Adrenal gland (tissue), 12 donors: Measurements from ENCODE around the gene TBC1D2. TPM values are rescaled to one million over a fixed set of nuclear protein-coding genes. Genes with fewer than 3 reads are reported as not detected.

Source experiments
- DNase-seq, 7 donors: peaks; one replicate each; pipeline ENCODE4 v3.0.0-alpha.2; 2019 to 2020
- H3K27ac ChIP-seq, 5 donors: fragments of 200-600 bp; sonication (generic) in 4 of 5; 1 replicate in 3 of 5; 2 replicates in 2 of 5; pipeline versions ENCODE4 v1.5.1 to v1.8.0; 2016 to 2020; ENCODE audit warnings: mild to moderate bottlenecking in 1 of 5
- H3K27me3 ChIP-seq: fragments of 200-600 bp; 2 replicates; pipeline ENCODE4 v1.8.0; 2021
- H3K36me3 ChIP-seq, 2 donors: fragments of 200-600 bp; replicated peaks in 1 of 2; 1 replicate in 1 of 2; 2 replicates in 1 of 2; pipeline versions ENCODE4 v1.5.1 to v1.8.0; 2018 to 2022
- H3K4me1 ChIP-seq, 2 donors: fragments of 200-600 bp; replicated peaks in 1 of 2; 1 replicate in 1 of 2; 2 replicates in 1 of 2; pipeline versions ENCODE4 v1.5.1 to v1.8.0; 2018 to 2021
- H3K4me3 ChIP-seq, 4 donors: fragments of 200-600 bp; sonication (generic) in 3 of 4; one replicate each; pipeline ENCODE4 v1.5.1; 2016 to 2018
- H3K9me3 ChIP-seq, 3 donors: fragments of 200-600 bp; sonication (generic) in 1 of 3; replicated peaks in 1 of 3; 1 replicate in 2 of 3; 2 replicates in 1 of 3; pipeline versions ENCODE4 v1.5.1 to v1.8.0; 2016 to 2021
- CTCF ChIP-seq, 6 experiments: fragments of 450-650 bp in 4 of 6; fragments of 200-600 bp in 2 of 6; sonication (generic) in 1 of 6; IDR thresholded peaks; 1 replicate in 5 of 6; 2 replicates in 1 of 6; pipeline versions ENCODE4 v1.5.1 to v1.8.0; 2016 to 2021; ENCODE audit warnings: antibody characterized with exemption in 6 of 6, mild to moderate bottlenecking in 2 of 6, moderate library complexity in 1 of 6
- POLR2A ChIP-seq, 2 donors: fragments of 450-650 bp; IDR thresholded peaks; one replicate each; pipeline ENCODE4 v1.6.1; 2017; ENCODE audit warnings: antibody characterized with exemption in 2 of 2, mild to moderate bottlenecking in 2 of 2, moderate library complexity in 1 of 2
- WGBS, 4 donors: extraction: QIAGEN DNeasy Blood & Tissue Kit in 2 of 4; methylation state at CpG; one replicate each; pipeline versions ENCODE4 v1.1.5 to v1.1.7; 2013 to 2017; 5-methylcytosine and 5-hydroxymethylcytosine counted together
- intact Hi-C, 2 donors: fragments of 100-400 bp; cut with DNase I; formaldehyde crosslinking; loops; one replicate each; pipeline versions ENCODE4 v1.14.1 to v1.15.0; 2022 to 2023
- polyA plus RNA-seq, 3 donors: library from polyadenylated mRNA; stranded (reverse); fragments of 200-250 nt in 2 of 3; fragments of 350-450 nt in 1 of 3; fragmentation: Illumina TruSeq in 1 of 3; extraction: RNeasy Lipid Tissue Mini Kit (QIAGEN cat#74804) in 1 of 3; gene quantifications; one replicate each; pipeline ENCODE4 v1.2.3, GENCODE V29; 2013 to 2014
- total RNA-seq, 9 donors: library from RNA; depleted of rRNA in 4 of 9; stranded (reverse); fragments of >200 nt in 4 of 9; fragments of 120-200 nt in 1 of 9; fragmentation: NEBNext Ultra II Directional in 1 of 9; extraction: Animal tissue kit (Norgen Biotek cat#: 25700) in 1 of 9; gene quantifications; one replicate each; pipeline versions ENCODE4 v1.1.0 to v1.2.4, GENCODE V29; 2013 to 2023
- donor health status: healthy with polysubstance abuse.
- donor health status: Bipolar disorder and iron deficiency.
- donor health status: DM: yes; HTN: yes; CAD: no.
- donor health status: DM: no; HTN: no; CAD: no.
- donor health status: DM: no; HTN: no; CAD: no.
- donor health status: DM: yes; HTN: yes; CAD: no.

TBC1D2 gene
- total and polyA plus RNA-seq, 12 donors = 0.67 to 21.9 (median 10.8) TPM

- intact Hi-C loops = loop anchor here in 1 of 2 donors (5.0 to 10.0 kb wide), 2 partner anchors 57 to 190 kb away; no protein-coding TSS in a partner anchor
- 55 to 75% (median 58%) methylated on average over 2 of the region's 2 CpGs for WGBS, 4 donors
- TF ChIP-seq CTCF (IDR thresholded peaks at IDR 0.05) (no peak), POLR2A (IDR thresholded peaks at IDR 0.05) (no peak)
- no peaks in the 10 kb centered on the region for H3K36me3 ChIP-seq
- H3K4me3 ChIP-seq = no peak overlapping the region
- H3K27me3 ChIP-seq = no peaks in the 10 kb centered on the region
- no peak for DNase-seq
- no peaks in the 10 kb centered on the region for H3K4me1 ChIP-seq
- H3K9me3 ChIP-seq = no peaks in the 10 kb centered on the region
- H3K27ac ChIP-seq = no peak overlapping the region
These were observed 9.1 kb upstream of the TBC1D2 start for GRCh38 chr9:98264516-98264915.

DNA sequence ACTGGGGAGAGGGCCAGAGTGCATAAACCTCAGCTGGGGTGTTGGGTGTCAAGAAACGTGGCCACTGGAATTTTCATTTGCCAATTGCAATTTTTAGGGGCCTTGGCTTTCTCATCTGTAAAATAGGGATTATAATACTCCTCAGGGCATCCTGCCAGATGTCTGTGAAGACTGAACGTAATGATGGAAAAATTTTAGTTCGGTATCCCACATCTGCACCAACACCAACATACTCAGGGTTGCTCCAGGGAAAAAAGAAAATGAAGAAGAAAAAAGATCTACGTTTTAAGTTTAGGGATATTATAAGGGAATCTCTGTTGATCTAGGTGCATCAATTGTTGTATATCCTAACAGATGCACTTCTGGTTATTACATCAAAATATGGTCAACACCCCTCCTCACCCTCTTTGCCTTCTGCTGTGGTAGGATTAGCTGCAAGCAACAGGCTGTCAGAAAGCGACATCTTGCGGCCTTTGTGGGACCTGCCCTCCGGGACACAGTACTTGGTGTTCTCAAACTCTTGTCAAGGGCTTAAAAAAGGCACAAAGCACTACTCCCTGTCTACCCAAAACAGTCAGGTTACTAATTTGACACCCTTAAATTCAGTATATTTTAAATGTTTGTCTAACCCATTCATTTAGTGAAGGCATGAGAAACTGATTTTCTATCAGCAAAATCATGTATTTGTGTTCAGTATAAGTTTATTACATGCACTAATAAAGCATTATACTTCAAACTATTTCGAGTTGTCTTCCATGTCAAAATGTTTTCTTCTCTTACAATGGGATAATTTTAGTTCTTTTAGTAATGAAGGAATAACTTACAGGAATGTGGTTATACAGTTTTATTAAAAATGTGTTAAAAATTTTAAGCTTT is 8.3 kb upstream of the TBC1D2 start:
- Histone ChIP-seq H3K4me3 (no peak overlapping the region), H3K4me1 (no peaks in the 10 kb centered on the region), H3K9me3 (no peaks in the 10 kb centered on the region), H3K36me3 (no peaks in the 10 kb centered on the region), H3K27me3 (no peaks in the 10 kb centered on the region), H3K27ac (no peak overlapping the region)
- 26 to 31% (median 28%) methylated on average over 8 of the region's 8 CpGs for WGBS, 4 donors
- TF ChIP-seq CTCF (IDR thresholded peaks at IDR 0.05) = peak; percentile 80 to 94 (median 93)
- TF ChIP-seq POLR2A (IDR thresholded peaks at IDR 0.05) = no peak
- peak; percentile 76 to 94 (median 83) for DNase-seq
- intact Hi-C loops = loop anchor here (2.0 to 10.0 kb wide), 3 partner anchors 56 to 189 kb away; no protein-coding TSS in a partner anchor

- DNase-seq = no peak
- H3K9me3 ChIP-seq = no peaks in the 10 kb centered on the region
- H3K4me3 ChIP-seq = no peak overlapping the region
- TF ChIP-seq POLR2A (IDR thresholded peaks at IDR 0.05) (no peak), CTCF (IDR thresholded peaks at IDR 0.05) (no peak)
- intact Hi-C loops = loop anchor here (2.0 to 10.0 kb wide), 3 partner anchors 56 to 188 kb away; no protein-coding TSS in a partner anchor
- H3K27ac ChIP-seq = no peak overlapping the region
- WGBS, 4 donors = 76 to 92% (median 89%) methylated on average over 1 of the region's 1 CpG
- no peaks in the 10 kb centered on the region for H3K36me3 ChIP-seq
- no peaks in the 10 kb centered on the region for H3K4me1 ChIP-seq
- H3K27me3 ChIP-seq = no peaks in the 10 kb centered on the region
These were observed 7.6 kb upstream of the TBC1D2 start for GRCh38 chr9:98263080-98263479.

DNA sequence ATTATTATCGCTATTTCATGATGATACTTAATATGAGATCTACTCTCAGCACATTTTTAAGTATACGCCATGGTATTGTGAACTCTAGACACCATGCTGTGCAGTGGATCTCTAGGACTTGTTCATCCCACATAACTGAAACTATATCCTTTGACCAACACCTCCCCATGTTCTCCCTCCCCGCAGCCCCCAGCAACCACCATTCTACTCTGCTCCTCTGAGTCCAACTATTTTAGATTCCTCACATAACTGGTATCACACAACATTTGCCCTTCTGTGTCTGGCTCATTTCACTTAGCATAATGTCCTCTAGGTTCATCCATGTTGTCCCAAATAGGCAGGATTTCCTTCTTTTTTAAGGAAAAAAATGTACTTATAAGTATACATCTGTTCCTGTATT is 6.6 kb upstream of the TBC1D2 start:
- 85 to 93% (median 88%) methylated on average over 3 of the region's 3 CpGs for WGBS, 4 donors
- H3K27me3 ChIP-seq = no peaks in the 10 kb centered on the region
- intact Hi-C loops = loop anchor here (2.0 to 10.0 kb wide), 3 partner anchors 55 to 187 kb away; no protein-coding TSS in a partner anchor
- TF ChIP-seq CTCF (IDR thresholded peaks at IDR 0.05) (no peak), POLR2A (IDR thresholded peaks at IDR 0.05) (no peak)
- no peaks in the 10 kb centered on the region for H3K4me1 ChIP-seq
- no peaks in the 10 kb centered on the region for H3K9me3 ChIP-seq
- H3K4me3 ChIP-seq = no peak overlapping the region
- H3K27ac ChIP-seq = no peak overlapping the region
- no peaks in the 10 kb centered on the region for H3K36me3 ChIP-seq
- no peak for DNase-seq
